Ovary (tissue), 3 donors: Measurements from ENCODE around the gene EGFLAM.

Experiments used
- CTCF ChIP-seq, 3 donors: fragments of 450-650 bp in 2 of 3; fragments of 200-600 bp in 1 of 3; IDR thresholded peaks; one replicate each; pipeline versions ENCODE4 v1.5.1 to v1.8.0; 2016 to 2022; ENCODE audit warnings: antibody characterized with exemption in 3 of 3, mild to moderate bottlenecking in 1 of 3
- EP300 ChIP-seq: sonication (generic); formaldehyde crosslinking; IDR thresholded peaks from one replicate; pipeline ENCODE4 v1.6.1; 2017; ENCODE audit warnings: antibody characterized with exemption
- POLR2A ChIP-seq: fragments of 450-650 bp; IDR thresholded peaks from one replicate; pipeline ENCODE4 v1.6.1; 2017; ENCODE audit warnings: antibody characterized with exemption, mild to moderate bottlenecking, moderate library complexity
- donor health status: DM: no; HTN: no; CAD: no.

GRCh38 chr5:38367966-38368365 is 109.6 kb downstream of the EGFLAM start:
- TF ChIP-seq CTCF (IDR thresholded peaks at IDR 0.05): no peak
- TF ChIP-seq POLR2A: no peak
- no peak for TF ChIP-seq EP300
